ENCODE measurements around the gene CEACAM3.

GRCh38 chr19:41845001-41845050 lies 48.4 kb downstream of the CEACAM3 start, which contains the start of gene DMRTC2:
- TF ChIP-seq CTCF (IDR thresholded peaks at IDR 0.05; ENCODE audit: low read length) (no peak), EZH2 (IDR thresholded peaks at IDR 0.05; ENCODE audit: borderline replicate concordance, low read length) (no peak)

Data from OCI-LY1 (cell line).